Measurements from ENCODE around the gene NCK1.

NCK1 gene

DNA sequence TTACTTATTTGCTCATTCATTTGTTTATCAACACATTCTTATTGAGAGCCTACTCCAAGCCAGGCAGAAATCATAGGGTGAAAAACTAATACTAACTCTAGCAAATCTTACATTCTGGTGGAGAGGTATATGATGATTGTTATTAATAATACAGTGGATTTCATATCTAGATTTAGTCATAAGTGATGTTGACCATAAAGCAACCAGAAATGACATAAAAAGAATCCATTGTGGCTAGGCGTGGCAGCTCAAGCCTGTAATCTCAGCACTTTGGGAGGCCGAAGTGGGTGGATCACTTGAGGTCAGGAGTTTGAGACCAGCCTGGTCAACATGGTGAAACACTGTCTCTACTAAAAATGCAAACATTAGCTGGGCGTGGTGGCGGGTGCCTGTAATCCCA, 69.6 kb downstream of the NCK1 start:
- H3K9me3 ChIP-seq = no peaks in the 10 kb centered on the region
- DNase-seq (ENCODE audit: low spot score in 2 of 2) = no peak
- H3K36me3 ChIP-seq (replicated peaks) = peaks cover 8% of the 10 kb centered on the region
- no peaks in the 10 kb centered on the region for H3K27me3 ChIP-seq (ENCODE audit: low read depth)
- in situ Hi-C loops (cut with MboI; ENCODE audit: low sequenced_read_pairs) = no loop called here
- peaks cover 9% of the 10 kb centered on the region for H3K4me1 ChIP-seq
- no peak overlapping the region for H3K4me3 ChIP-seq

DNA sequence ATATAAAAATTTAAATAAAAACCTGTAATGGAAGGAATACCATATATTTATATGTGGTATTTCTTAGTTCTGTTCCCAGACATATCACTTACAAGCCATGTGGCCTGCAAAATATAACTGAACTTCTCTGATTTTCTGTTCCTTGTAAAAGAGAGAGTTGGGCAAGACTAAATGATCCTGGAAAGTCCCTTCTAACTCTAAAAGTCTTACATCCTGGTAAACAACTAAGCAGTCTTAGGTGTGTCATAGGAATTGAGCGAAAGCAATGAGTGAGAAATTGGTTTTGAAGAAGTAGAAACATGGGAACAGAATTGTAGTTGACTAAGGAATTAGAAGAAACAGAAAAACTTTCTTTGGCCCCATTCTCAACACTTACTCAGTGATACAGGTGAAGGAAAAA, 70.5 kb downstream of the NCK1 start:
- no peak overlapping the region for H3K4me3 ChIP-seq
- peaks cover 8% of the 10 kb centered on the region for H3K36me3 ChIP-seq (replicated peaks)
- no peaks in the 10 kb centered on the region for H3K27me3 ChIP-seq (ENCODE audit: low read depth)
- in situ Hi-C loops (cut with MboI; ENCODE audit: low sequenced_read_pairs) = no loop called here
- peaks cover 11% of the 10 kb centered on the region for H3K4me1 ChIP-seq
- H3K9me3 ChIP-seq = no peaks in the 10 kb centered on the region
- DNase-seq (ENCODE audit: low spot score in 2 of 2) = no peak

DNA sequence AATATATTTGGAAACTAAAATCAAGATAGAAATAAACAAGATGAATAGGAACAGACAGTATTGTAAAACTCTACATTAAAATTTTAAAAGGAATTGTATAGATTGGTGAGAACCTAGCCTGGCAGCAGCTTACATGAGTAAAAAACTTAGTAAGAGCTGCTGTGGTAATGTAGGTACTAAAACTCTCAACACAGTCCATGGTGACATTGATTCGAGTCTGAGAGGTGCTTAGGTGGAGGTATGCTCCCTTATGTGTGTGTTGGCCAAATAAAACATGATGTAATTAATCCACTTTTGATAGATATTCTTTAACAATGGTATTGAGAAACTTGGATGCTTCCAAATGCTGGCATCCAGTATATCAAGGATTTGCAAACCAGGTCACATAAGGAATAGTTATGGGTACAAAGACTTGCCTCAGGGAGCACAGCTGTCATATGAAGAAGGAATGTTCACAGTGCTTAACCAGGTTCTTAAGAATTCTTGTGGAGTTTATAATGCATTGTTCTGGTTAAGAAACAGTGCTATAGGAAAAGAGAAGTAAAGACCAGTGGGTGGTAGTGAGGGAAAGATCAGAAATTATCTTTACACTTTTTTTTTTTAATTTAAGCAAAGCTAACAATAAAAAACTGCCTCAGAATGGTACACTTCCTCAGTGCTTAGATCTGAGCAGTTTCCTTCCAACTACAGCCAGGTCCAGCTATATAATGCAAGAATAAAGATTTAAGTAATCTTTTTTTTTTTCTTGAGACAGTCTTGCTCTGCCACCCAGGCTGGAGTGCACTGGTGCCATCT, 71.2 kb downstream of the NCK1 start:
- Histone ChIP-seq H3K4me3 (no peak overlapping the region), H3K9me3 (no peaks in the 10 kb centered on the region), H3K36me3 (replicated peaks) (peaks cover 6% of the 10 kb centered on the region), H3K4me1 (peaks cover 17% of the 10 kb centered on the region), H3K27me3 (ENCODE audit: low read depth) (no peaks in the 10 kb centered on the region)
- no peak for DNase-seq (ENCODE audit: low spot score in 2 of 2)
- in situ Hi-C loops (cut with MboI; ENCODE audit: low sequenced_read_pairs) = no loop called here

DNA sequence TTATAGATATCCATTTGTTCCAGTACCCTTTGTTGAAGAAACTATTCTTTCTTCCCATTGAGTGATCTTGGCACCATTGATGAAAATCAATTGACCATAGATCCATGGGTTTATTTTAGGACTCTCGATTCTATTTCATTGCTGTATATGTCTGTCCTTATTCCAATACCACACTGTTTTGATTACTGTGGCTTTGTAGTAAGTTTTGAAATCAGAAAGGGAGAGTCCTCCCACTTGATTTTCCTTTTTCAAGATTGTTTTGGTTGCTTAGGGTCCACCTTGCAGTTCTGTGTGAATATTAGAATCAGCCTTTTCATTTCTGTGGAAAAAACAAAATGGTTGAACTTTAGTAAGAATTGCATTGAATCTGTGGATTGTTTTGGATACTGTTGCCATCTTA, 75.2 kb downstream of the NCK1 start:
- H3K4me1 ChIP-seq = peaks cover 20% of the 10 kb centered on the region
- peaks cover 2% of the 10 kb centered on the region; the same call in 1 of the 2 replicates for H3K36me3 ChIP-seq (replicated peaks)
- no peak for DNase-seq (ENCODE audit: low spot score in 2 of 2)
- H3K4me3 ChIP-seq = no peak overlapping the region
- no peaks in the 10 kb centered on the region for H3K9me3 ChIP-seq
- H3K27me3 ChIP-seq (ENCODE audit: low read depth) = no peaks in the 10 kb centered on the region
- in situ Hi-C loops (cut with MboI; ENCODE audit: low sequenced_read_pairs) = no loop called here

DNA sequence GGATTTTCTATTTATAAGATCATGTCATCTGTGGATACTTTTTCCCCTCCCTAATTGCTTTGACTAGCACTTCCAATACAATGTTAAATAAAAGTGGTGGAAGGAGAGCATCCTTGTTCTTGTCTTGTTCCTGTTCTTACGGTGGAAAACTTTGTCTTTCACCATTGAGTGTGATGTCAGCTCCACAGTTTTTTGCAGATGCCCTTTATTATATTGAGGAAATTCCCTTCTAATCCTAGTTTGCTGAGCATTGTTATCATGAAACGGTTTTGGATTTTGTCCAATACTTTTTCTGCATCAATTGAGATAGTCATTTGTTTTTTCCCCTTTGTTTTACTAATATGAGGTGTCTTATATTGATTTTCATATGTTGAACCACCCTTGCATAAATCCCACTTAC, 75.8 kb downstream of the NCK1 start:
- no peaks in the 10 kb centered on the region for H3K27me3 ChIP-seq (ENCODE audit: low read depth)
- no peaks in the 10 kb centered on the region for H3K9me3 ChIP-seq
- in situ Hi-C loops (cut with MboI; ENCODE audit: low sequenced_read_pairs) = no loop called here
- DNase-seq (ENCODE audit: low spot score in 2 of 2) = no peak
- H3K4me1 ChIP-seq = peaks cover 20% of the 10 kb centered on the region
- H3K36me3 ChIP-seq (replicated peaks) = peaks cover 2% of the 10 kb centered on the region; the same call in 1 of the 2 replicates
- no peak overlapping the region for H3K4me3 ChIP-seq

DNA sequence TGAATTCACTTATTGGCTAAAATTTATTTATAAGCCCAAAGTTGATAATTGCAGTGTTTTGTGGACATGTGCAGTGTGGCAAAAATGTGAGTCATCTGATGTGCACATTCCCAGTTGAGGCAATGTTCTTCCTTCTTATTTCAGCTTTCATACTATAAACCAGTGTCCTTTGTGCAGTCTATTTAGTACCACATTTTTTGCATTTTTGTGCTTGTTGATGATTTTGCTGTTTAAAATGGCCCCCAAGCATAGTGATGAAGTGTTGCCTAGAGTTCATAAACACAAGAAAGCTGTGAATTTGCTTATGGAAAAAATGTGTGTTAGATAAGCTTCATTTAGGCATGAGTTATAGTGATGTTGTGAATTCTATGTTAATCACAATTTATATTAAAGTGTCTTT, 76.3 kb downstream of the NCK1 start:
- peaks cover 20% of the 10 kb centered on the region for H3K4me1 ChIP-seq
- in situ Hi-C loops (cut with MboI; ENCODE audit: low sequenced_read_pairs) = no loop called here
- no peak for DNase-seq (ENCODE audit: low spot score in 2 of 2)

DNA sequence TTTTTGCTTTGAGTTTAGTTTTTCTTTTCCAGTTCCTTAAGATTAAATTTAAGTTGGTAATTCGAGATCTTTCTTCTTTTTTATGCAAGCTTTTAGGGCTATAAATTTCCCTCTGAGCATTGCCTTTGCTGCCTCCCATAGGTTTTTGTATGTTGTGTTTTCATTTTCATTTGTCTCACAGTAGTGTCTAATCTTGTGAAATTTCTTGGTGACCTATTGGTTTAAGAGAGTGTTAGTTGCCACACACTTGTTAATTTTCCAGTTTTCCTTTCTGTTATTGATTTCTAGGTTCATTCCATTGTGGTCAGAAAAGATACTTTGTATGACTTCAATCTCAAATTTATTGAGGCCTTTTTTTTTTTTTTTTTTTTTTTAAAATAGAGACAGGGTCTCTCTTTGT, 77.5 kb downstream of the NCK1 start:
- H3K27me3 ChIP-seq (ENCODE audit: low read depth) = no peaks in the 10 kb centered on the region
- peaks cover 20% of the 10 kb centered on the region for H3K4me1 ChIP-seq
- H3K4me3 ChIP-seq = no peak overlapping the region
- no peak for DNase-seq (ENCODE audit: low spot score in 2 of 2)
- in situ Hi-C loops (cut with MboI; ENCODE audit: low sequenced_read_pairs) = no loop called here
- H3K9me3 ChIP-seq = no peaks in the 10 kb centered on the region
- peaks cover 2% of the 10 kb centered on the region; the same call in 1 of the 2 replicates for H3K36me3 ChIP-seq (replicated peaks)

More for the DNA sequence above, 76.3 kb downstream of the NCK1 start:
- Histone ChIP-seq H3K4me3 (no peak overlapping the region), H3K27me3 (ENCODE audit: low read depth) (no peaks in the 10 kb centered on the region), H3K36me3 (replicated peaks) (peaks cover 2% of the 10 kb centered on the region; the same call in 1 of the 2 replicates), H3K9me3 (no peaks in the 10 kb centered on the region)

DNA sequence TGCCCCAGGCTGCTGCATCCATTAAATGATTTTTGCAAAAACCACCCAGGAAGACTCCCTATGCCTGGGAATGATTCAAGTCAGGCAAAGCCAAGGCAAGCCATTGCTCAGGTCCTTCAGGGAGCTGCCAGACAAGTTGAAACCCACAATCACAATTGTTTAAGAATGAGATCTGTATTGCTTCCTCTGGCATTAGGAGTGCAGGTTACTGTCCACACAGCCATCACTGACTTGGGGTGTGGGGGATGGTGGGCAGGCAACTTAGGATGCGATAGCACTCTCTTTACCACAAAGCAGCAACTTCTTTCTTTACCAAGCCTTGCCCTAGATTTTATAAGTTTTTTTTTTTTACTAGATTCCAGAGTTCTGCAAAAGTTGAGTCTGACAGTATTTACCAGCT, 80.8 kb downstream of the NCK1 start:
- in situ Hi-C loops (cut with MboI; ENCODE audit: low sequenced_read_pairs) = no loop called here
- no peak overlapping the region for H3K4me3 ChIP-seq
- peaks cover 15% of the 10 kb centered on the region for H3K4me1 ChIP-seq
- no peak for DNase-seq (ENCODE audit: low spot score in 2 of 2)
- no peaks in the 10 kb centered on the region for H3K27me3 ChIP-seq (ENCODE audit: low read depth)
- no peaks in the 10 kb centered on the region for H3K36me3 ChIP-seq (replicated peaks)
- no peaks in the 10 kb centered on the region for H3K9me3 ChIP-seq

DNA sequence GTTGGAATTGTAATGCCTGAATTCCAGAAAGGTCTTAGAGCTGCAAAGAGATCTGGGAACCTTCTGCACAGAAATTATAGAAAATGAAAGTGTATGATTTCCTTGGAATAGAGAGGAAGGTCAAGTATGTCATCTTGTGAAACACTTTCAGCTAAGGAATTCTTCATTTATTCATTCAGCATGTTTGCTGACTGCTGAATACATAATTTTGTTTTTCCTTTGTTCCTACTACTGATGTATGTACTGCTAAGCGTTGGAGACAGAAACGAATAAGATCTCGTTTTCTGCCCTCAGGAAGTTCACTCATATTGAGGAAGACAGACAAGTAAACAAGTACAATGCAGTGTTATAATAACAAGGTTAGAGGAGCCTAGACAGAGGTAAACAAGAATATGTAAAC, 81.4 kb downstream of the NCK1 start:
- H3K4me3 ChIP-seq = no peak overlapping the region
- no peaks in the 10 kb centered on the region for H3K9me3 ChIP-seq
- no peaks in the 10 kb centered on the region for H3K27me3 ChIP-seq (ENCODE audit: low read depth)
- peaks cover 10% of the 10 kb centered on the region for H3K4me1 ChIP-seq
- in situ Hi-C loops (cut with MboI; ENCODE audit: low sequenced_read_pairs) = no loop called here
- no peaks in the 10 kb centered on the region for H3K36me3 ChIP-seq (replicated peaks)
- DNase-seq (ENCODE audit: low spot score in 2 of 2) = no peak

DNA sequence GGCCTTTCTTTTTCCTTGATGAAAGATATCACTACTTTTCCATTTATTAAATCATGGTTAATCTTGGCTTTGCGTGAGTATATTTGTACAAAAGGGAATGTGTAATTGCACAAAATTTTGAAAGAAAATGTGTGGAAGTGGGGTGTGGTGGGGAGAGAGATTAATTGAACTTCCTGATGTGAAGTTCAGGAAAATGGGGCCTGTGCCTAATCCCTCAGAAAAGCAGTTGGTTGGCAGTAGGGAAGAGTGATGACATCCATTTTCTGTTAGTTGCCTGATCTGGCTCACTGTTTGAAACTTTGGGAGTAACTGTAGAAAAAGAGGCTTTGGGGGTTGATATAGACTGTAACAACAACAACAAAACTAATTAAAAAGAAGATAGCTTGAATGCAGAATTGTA, 85.0 kb downstream of the NCK1 start:
- in situ Hi-C loops (cut with MboI; ENCODE audit: low sequenced_read_pairs) = no loop called here
- no peak for DNase-seq (ENCODE audit: low spot score in 2 of 2)
- Histone ChIP-seq H3K27me3 (ENCODE audit: low read depth) (no peaks in the 10 kb centered on the region), H3K9me3 (no peaks in the 10 kb centered on the region), H3K4me1 (no peaks in the 10 kb centered on the region), H3K36me3 (replicated peaks) (no peaks in the 10 kb centered on the region), H3K4me3 (no peak overlapping the region)

DNA sequence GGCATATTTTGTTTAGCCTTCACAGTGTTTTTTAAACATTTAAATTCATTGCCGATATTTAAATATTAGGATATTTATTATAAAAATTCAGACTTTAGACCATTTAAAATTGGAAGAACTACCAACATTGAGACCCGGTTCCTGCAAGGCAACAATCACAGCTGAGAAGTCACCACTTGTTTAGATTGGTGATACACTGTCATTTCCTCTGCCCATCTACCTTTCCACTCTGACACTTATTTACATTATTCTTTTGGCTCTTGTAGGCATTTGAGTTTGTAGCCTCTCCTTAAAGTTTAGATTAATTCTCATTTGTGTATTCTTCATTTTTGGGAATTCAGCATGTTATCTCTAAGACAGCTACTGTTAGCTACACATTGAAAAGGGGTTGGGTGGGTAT, 85.5 kb downstream of the NCK1 start:
- H3K9me3 ChIP-seq = no peaks in the 10 kb centered on the region
- no peaks in the 10 kb centered on the region for H3K36me3 ChIP-seq (replicated peaks)
- H3K4me3 ChIP-seq = no peak overlapping the region
- H3K4me1 ChIP-seq = no peaks in the 10 kb centered on the region
- no peak for DNase-seq (ENCODE audit: low spot score in 2 of 2)
- in situ Hi-C loops (cut with MboI; ENCODE audit: low sequenced_read_pairs) = no loop called here
- H3K27me3 ChIP-seq (ENCODE audit: low read depth) = no peaks in the 10 kb centered on the region

DNA sequence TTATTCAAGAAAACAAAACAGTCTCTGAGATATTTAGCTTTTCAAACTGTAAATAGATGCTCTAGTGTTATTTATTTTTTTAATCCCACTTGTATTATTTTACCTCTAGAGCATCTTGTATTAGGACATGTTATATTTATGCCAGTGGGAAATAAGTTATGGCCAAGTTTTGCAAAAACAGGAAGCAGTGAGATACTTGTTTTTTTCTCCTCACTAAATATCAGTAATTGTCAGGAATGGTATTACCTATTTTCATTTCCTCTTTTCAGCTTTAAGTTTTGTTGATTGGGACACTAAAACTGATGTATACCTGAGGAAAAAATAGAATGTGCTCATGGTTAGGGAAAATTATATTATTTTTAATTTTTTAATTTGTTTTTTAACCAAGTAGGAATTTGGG, 87.1 kb downstream of the NCK1 start:
- Histone ChIP-seq H3K9me3 (no peaks in the 10 kb centered on the region), H3K4me1 (no peaks in the 10 kb centered on the region), H3K4me3 (no peak overlapping the region), H3K27me3 (ENCODE audit: low read depth) (no peaks in the 10 kb centered on the region), H3K36me3 (replicated peaks) (no peaks in the 10 kb centered on the region)
- in situ Hi-C loops (cut with MboI; ENCODE audit: low sequenced_read_pairs) = no loop called here
- no peak for DNase-seq (ENCODE audit: low spot score in 2 of 2)

DNA sequence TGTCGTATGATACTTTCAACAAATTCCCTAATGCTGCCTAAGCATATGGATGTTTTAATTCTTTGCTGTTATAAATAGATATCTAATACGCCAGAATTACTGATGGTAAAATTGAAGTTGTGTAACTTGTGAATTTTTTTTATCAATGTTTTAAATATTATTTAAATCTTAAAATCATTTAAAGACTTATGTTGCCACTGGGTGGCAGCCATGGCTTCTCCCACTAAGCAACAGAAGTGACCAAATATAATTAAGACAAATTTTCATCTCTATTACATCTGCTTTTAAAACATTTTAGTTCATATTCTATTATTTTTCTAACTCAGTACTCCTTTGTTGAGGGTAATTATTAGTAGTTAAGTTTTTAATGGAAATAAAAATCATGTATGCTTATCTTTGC, 87.7 kb downstream of the NCK1 start:
- H3K27me3 ChIP-seq (ENCODE audit: low read depth) = no peaks in the 10 kb centered on the region
- no peak overlapping the region for H3K4me3 ChIP-seq
- no peaks in the 10 kb centered on the region for H3K4me1 ChIP-seq
- H3K36me3 ChIP-seq (replicated peaks) = no peaks in the 10 kb centered on the region
- H3K9me3 ChIP-seq = no peaks in the 10 kb centered on the region
- no peak for DNase-seq (ENCODE audit: low spot score in 2 of 2)
- in situ Hi-C loops (cut with MboI; ENCODE audit: low sequenced_read_pairs) = no loop called here

DNA sequence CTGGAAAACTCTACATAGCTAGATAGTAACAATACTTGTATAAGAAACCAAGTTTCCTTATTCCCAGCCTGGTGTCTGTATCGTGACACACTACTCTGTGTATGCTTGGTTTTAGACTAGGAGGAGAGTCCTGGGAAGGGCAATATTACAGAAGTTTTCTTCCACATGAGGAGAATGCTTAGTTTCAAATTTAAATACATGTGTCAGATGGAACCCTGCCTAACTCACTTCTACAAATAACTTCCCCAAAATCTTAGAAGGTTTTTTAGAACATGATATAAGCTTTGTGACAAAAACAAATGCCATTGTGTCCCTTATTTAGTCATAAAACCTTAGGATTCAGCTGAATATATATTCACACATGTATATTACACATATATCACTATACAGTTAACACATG, 88.6 kb downstream of the NCK1 start:
- Histone ChIP-seq H3K4me1 (no peaks in the 10 kb centered on the region), H3K36me3 (replicated peaks) (no peaks in the 10 kb centered on the region), H3K4me3 (no peak overlapping the region), H3K27me3 (ENCODE audit: low read depth) (no peaks in the 10 kb centered on the region), H3K9me3 (no peaks in the 10 kb centered on the region)
- in situ Hi-C loops (cut with MboI; ENCODE audit: low sequenced_read_pairs) = no loop called here
- DNase-seq (ENCODE audit: low spot score in 2 of 2) = no peak

DNA sequence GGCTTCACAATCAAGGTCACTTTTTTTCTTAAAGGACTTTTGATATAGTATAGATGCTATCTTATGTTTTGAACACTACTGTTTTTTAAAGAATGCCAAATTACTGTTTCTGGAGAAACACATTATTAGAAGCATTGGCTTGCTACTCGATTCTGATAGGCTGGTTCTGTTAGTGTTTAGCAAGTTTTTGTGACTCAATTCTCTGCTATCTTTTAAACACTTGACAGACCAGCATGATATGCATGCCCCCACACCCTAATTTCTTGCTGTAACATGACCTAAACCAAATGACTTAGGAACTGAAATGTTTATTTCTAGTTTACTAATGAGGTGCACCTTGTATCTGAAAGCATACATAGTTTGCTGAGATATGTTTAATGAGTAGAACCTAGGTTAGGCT, 90.3 kb downstream of the NCK1 start:
- no peak for DNase-seq (ENCODE audit: low spot score in 2 of 2)
- in situ Hi-C loops (cut with MboI; ENCODE audit: low sequenced_read_pairs) = no loop called here
- no peaks in the 10 kb centered on the region for H3K36me3 ChIP-seq (replicated peaks)
- H3K9me3 ChIP-seq = no peaks in the 10 kb centered on the region
- no peak overlapping the region for H3K4me3 ChIP-seq
- H3K4me1 ChIP-seq = no peaks in the 10 kb centered on the region
- no peaks in the 10 kb centered on the region for H3K27me3 ChIP-seq (ENCODE audit: low read depth)

All from HAP-1 (cell line).